HUES64 (cell line): ENCODE results near the gene TUBGCP5.
A peak's percentile ranks its signal among the peaks of the same experiment; 100 is the strongest.

Experiments
- H3K27ac ChIP-seq: 2 replicates; pipeline ENCODE4 v1.7.0; 2013; ENCODE audit warnings: low read depth, low read length, inconsistent platforms
- H3K27me3 ChIP-seq: 2 replicates; pipeline ENCODE4 v1.6.1; 2013; ENCODE audit warnings: mild to moderate bottlenecking, low read length; ENCODE audit not compliant: insufficient read depth
- H3K36me3 ChIP-seq: 2 replicates; pipeline ENCODE4 v1.6.1; 2013; ENCODE audit warnings: mild to moderate bottlenecking, low read length; ENCODE audit not compliant: insufficient read depth
- H3K4me1 ChIP-seq: 2 replicates; pipeline ENCODE4 v1.6.1; 2013; ENCODE audit warnings: mild to moderate bottlenecking, low read length, moderate library complexity; ENCODE audit not compliant: insufficient read depth
- H3K4me3 ChIP-seq: 2 replicates; pipeline ENCODE4 v1.5.1; 2013; ENCODE audit warnings: mild to moderate bottlenecking, low read length, moderate library complexity
- H3K9ac ChIP-seq: 2 replicates; pipeline ENCODE4 v1.6.1; 2013; ENCODE audit warnings: mild to moderate bottlenecking, low read depth, low read length
- H3K9me3 ChIP-seq: 2 replicates; pipeline ENCODE4 v1.6.1; 2013; ENCODE audit warnings: low read depth, low read length; ENCODE audit not compliant: insufficient read depth
- WGBS: fragments of 150-250, 120-280 bp; methylation state at CpG from one replicate; pipeline ENCODE4 v1.1.7; 2013; ENCODE audit warnings: missing lambda C conversion rate; 5-methylcytosine and 5-hydroxymethylcytosine counted together

The TUBGCP5 gene

GRCh38 chr15:22973987-22974386 is 65.4 kb downstream of the TUBGCP5 start:
- Histone ChIP-seq H3K36me3 (no peaks in the 10 kb centered on the region), H3K27me3 (peaks cover 13% of the 10 kb centered on the region), H3K9ac (no peak overlapping the region), H3K4me1 (peaks cover 6% of the 10 kb centered on the region; the same call in 1 of the 2 replicates), H3K27ac (no peak overlapping the region), H3K9me3 (no peaks in the 10 kb centered on the region; the same call in 1 of the 2 replicates), H3K4me3 (no peak overlapping the region)
- 99% methylated on average over 3 of the region's 4 CpGs for WGBS

GRCh38 chr15:22973286-22973685 is 66.1 kb downstream of the TUBGCP5 start:
- no peaks in the 10 kb centered on the region; the same call in 1 of the 2 replicates for H3K9me3 ChIP-seq
- H3K4me3 ChIP-seq = no peak overlapping the region
- no peaks in the 10 kb centered on the region for H3K36me3 ChIP-seq
- no peak overlapping the region for H3K9ac ChIP-seq
- 92% methylated on average over 5 of the region's 5 CpGs for WGBS
- H3K27me3 ChIP-seq = peaks cover 6% of the 10 kb centered on the region
- H3K4me1 ChIP-seq = peaks cover 7% of the 10 kb centered on the region; the same call in 1 of the 2 replicates
- no peak overlapping the region for H3K27ac ChIP-seq

GRCh38 chr15:22969489-22969888 is 69.9 kb downstream of the TUBGCP5 start:
- Histone ChIP-seq H3K27ac (no peak overlapping the region), H3K9me3 (no peaks in the 10 kb centered on the region; the same call in 1 of the 2 replicates), H3K9ac (no peak overlapping the region), H3K27me3 (no peaks in the 10 kb centered on the region), H3K4me1 (peaks cover 7% of the 10 kb centered on the region; the same call in 1 of the 2 replicates), H3K4me3 (no peak overlapping the region), H3K36me3 (no peaks in the 10 kb centered on the region)
- 100% methylated on average over 1 of the region's 3 CpGs for WGBS

- Histone ChIP-seq H3K27ac (no peak overlapping the region), H3K4me1 (peaks cover 9% of the 10 kb centered on the region; the same call in 1 of the 2 replicates), H3K36me3 (no peaks in the 10 kb centered on the region), H3K27me3 (no peaks in the 10 kb centered on the region), H3K4me3 (no peak overlapping the region), H3K9ac (no peak overlapping the region), H3K9me3 (no peaks in the 10 kb centered on the region; the same call in 1 of the 2 replicates)
- 66% methylated on average over 5 of the region's 5 CpGs for WGBS
Measured at GRCh38 chr15:22968366-22968765, 71.0 kb downstream of the TUBGCP5 start.

- H3K27me3 ChIP-seq = no peaks in the 10 kb centered on the region
- H3K4me1 ChIP-seq = peaks cover 9% of the 10 kb centered on the region; the same call in 1 of the 2 replicates
- no peak overlapping the region for H3K4me3 ChIP-seq
- H3K9me3 ChIP-seq = no peaks in the 10 kb centered on the region; the same call in 1 of the 2 replicates
- H3K27ac ChIP-seq = no peak overlapping the region
- H3K36me3 ChIP-seq = no peaks in the 10 kb centered on the region
- WGBS = 96% methylated on average over 15 of the region's 15 CpGs
- no peak overlapping the region for H3K9ac ChIP-seq
Measured at GRCh38 chr15:22967084-22967770, 72.1 kb downstream of the TUBGCP5 start.

GRCh38 chr15:22966321-22967083 is 72.9 kb downstream of the TUBGCP5 start:
- Histone ChIP-seq H3K9ac (no peak overlapping the region), H3K36me3 (no peaks in the 10 kb centered on the region), H3K9me3 (no peaks in the 10 kb centered on the region; the same call in 1 of the 2 replicates), H3K27me3 (no peaks in the 10 kb centered on the region), H3K27ac (no peak overlapping the region), H3K4me1 (peaks cover 9% of the 10 kb centered on the region; the same call in 1 of the 2 replicates), H3K4me3 (no peak overlapping the region)
- WGBS = 95% methylated on average over 20 of the region's 20 CpGs

GRCh38 chr15:22963641-22964040 is 75.7 kb downstream of the TUBGCP5 start:
- H3K9me3 ChIP-seq = no peaks in the 10 kb centered on the region
- no peak overlapping the region for H3K9ac ChIP-seq
- no peak overlapping the region for H3K4me3 ChIP-seq
- H3K4me1 ChIP-seq = peaks cover 6% of the 10 kb centered on the region; the same call in 1 of the 2 replicates
- WGBS = 96% methylated on average over 12 of the region's 12 CpGs
- no peaks in the 10 kb centered on the region for H3K36me3 ChIP-seq
- no peak overlapping the region for H3K27ac ChIP-seq
- no peaks in the 10 kb centered on the region for H3K27me3 ChIP-seq

GRCh38 chr15:22962611-22963010 is 76.8 kb downstream of the TUBGCP5 start:
- Histone ChIP-seq H3K9me3 (no peaks in the 10 kb centered on the region), H3K4me1 (0 out of 2 replicates have a peak, but pooled peaks cover 2% of the 10 kb centered on the region), H3K27me3 (no peaks in the 10 kb centered on the region), H3K27ac (no peak overlapping the region), H3K9ac (no peak overlapping the region), H3K36me3 (no peaks in the 10 kb centered on the region), H3K4me3 (no peak overlapping the region)
- WGBS = 96% methylated on average over 9 of the region's 12 CpGs

- WGBS = 93% methylated on average over 1 of the region's 1 CpG
- H3K36me3 ChIP-seq = no peaks in the 10 kb centered on the region
- H3K9ac ChIP-seq = no peak overlapping the region
- no peak overlapping the region for H3K27ac ChIP-seq
- H3K9me3 ChIP-seq = no peaks in the 10 kb centered on the region
- no peaks in the 10 kb centered on the region for H3K27me3 ChIP-seq
- H3K4me3 ChIP-seq = no peak overlapping the region
- H3K4me1 ChIP-seq = 0 out of 2 replicates have a peak, but pooled peaks cover 2% of the 10 kb centered on the region
Measured at GRCh38 chr15:22961762-22962161, 77.6 kb downstream of the TUBGCP5 start.

GRCh38 chr15:22960556-22960955 is 78.8 kb downstream of the TUBGCP5 start:
- Histone ChIP-seq H3K4me1 (0 out of 2 replicates have a peak, but pooled peaks cover 2% of the 10 kb centered on the region), H3K27me3 (no peaks in the 10 kb centered on the region; the same call in 1 of the 2 replicates), H3K36me3 (no peaks in the 10 kb centered on the region), H3K4me3 (no peak overlapping the region), H3K9ac (no peak overlapping the region), H3K9me3 (no peaks in the 10 kb centered on the region), H3K27ac (no peak overlapping the region)
- WGBS = 96% methylated on average over 8 of the region's 8 CpGs

GRCh38 chr15:22960126-22960525 is 79.2 kb downstream of the TUBGCP5 start:
- Histone ChIP-seq H3K27ac (no peak overlapping the region), H3K36me3 (no peaks in the 10 kb centered on the region), H3K9ac (0 out of 2 replicates have a peak overlapping the region, but pooled peaks have one; percentile 3), H3K27me3 (no peaks in the 10 kb centered on the region; the same call in 1 of the 2 replicates), H3K9me3 (no peaks in the 10 kb centered on the region), H3K4me3 (no peak overlapping the region), H3K4me1 (0 out of 2 replicates have a peak, but pooled peaks cover 2% of the 10 kb centered on the region)
- 96% methylated on average over 11 of the region's 11 CpGs for WGBS
